ENCODE results near the gene SPNS1. TPM values are rescaled to one million over a fixed set of nuclear protein-coding genes. Genes with fewer than 3 reads are reported as not detected.
A peak's percentile ranks its signal among the peaks of the same experiment; 100 is the strongest.
"Not testable (repeated sequence)": the region's sequence is repeated elsewhere in the genome, so short reads cannot be mapped to it uniquely, and the experiment has no call there.

SPNS1 gene
- total RNA-seq, 2 experiments from 2014 or later: 28.1 to 30.1 TPM

GRCh38 chr16:28985211-28986041 lies 10.8 kb downstream of the SPNS1 start:
- DNase-seq: no peak
- POLR2A ChIA-PET: interaction anchor here (0.6 to 7.9 kb wide), 13 partner anchors 10 to 988 kb away, joined by 3 to 62 read pairs (median 6); partner anchors contain the start of genes SPNS1 and TUFM

DNA sequence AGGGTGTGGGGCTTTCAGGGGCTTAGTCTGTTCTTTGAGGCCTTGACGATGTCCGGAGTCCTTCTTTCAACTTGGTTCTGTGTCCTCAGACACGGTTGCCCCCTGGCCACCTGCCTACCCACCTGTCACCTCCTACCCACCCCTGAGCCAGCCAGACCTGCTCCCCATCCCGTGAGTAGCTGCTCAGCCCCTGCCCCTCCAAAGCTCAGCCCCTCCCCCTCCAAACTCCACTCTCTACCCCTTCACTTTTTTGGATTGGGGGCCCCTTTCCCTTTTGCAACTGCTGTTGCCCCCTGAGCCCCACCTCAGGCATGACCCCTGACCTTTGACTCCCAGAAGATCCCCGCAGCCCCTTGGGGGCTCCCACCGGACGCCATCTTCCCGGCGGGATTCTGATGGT lies 11.5 kb downstream of the SPNS1 start:
- H3K27ac Mint-ChIP-seq: peak overlapping the region; percentile 98
- H3K4me3 Mint-ChIP-seq: peak overlapping the region; percentile 95
- no peaks in the 10 kb centered on the region for H3K27me3 Mint-ChIP-seq
- H3K9me3 Mint-ChIP-seq: peaks cover 5% of the 10 kb centered on the region
- H3K36me3 Mint-ChIP-seq: peaks cover 74% of the 10 kb centered on the region
- DNase-seq: no peak
- POLR2A ChIA-PET: interaction anchor here (0.6 to 7.9 kb wide), 8 partner anchors 11 to 88 kb away, joined by 4 to 62 read pairs (median 8); partner anchors contain the start of gene SPNS1
- ATAC-seq (ENCODE audit: low read depth): no peak
- H3K4me1 Mint-ChIP-seq: peaks cover 47% of the 10 kb centered on the region

More at GRCh38 chr16:28985211-28986041, 10.8 kb downstream of the SPNS1 start:
- peak; percentile 26 for ATAC-seq (ENCODE audit: low read depth)
- H3K36me3 Mint-ChIP-seq: peaks cover 76% of the 10 kb centered on the region
- peak overlapping the region; percentile 95 for H3K4me3 Mint-ChIP-seq
- H3K9me3 Mint-ChIP-seq: peaks cover 5% of the 10 kb centered on the region
- H3K27ac Mint-ChIP-seq: peak overlapping the region; percentile 98
- H3K27me3 Mint-ChIP-seq: no peaks in the 10 kb centered on the region
- peaks cover 42% of the 10 kb centered on the region for H3K4me1 Mint-ChIP-seq

- POLR2A ChIA-PET: interaction anchor here (0.6 to 7.9 kb wide), 6 partner anchors 11 to 88 kb away, joined by 4 to 62 read pairs (median 12); partner anchors contain the start of gene SPNS1
- no peak for DNase-seq
- Mint-ChIP-seq H3K36me3 (peaks cover 72% of the 10 kb centered on the region), H3K27me3 (no peaks in the 10 kb centered on the region), H3K9me3 (peaks cover 5% of the 10 kb centered on the region), H3K4me1 (peaks cover 47% of the 10 kb centered on the region), H3K4me3 (peak overlapping the region; percentile 95), H3K27ac (peak overlapping the region; percentile 98)
- no peak for ATAC-seq (ENCODE audit: low read depth)
Measured at GRCh38 chr16:28986492-28986891, 11.9 kb downstream of the SPNS1 start.

DNA sequence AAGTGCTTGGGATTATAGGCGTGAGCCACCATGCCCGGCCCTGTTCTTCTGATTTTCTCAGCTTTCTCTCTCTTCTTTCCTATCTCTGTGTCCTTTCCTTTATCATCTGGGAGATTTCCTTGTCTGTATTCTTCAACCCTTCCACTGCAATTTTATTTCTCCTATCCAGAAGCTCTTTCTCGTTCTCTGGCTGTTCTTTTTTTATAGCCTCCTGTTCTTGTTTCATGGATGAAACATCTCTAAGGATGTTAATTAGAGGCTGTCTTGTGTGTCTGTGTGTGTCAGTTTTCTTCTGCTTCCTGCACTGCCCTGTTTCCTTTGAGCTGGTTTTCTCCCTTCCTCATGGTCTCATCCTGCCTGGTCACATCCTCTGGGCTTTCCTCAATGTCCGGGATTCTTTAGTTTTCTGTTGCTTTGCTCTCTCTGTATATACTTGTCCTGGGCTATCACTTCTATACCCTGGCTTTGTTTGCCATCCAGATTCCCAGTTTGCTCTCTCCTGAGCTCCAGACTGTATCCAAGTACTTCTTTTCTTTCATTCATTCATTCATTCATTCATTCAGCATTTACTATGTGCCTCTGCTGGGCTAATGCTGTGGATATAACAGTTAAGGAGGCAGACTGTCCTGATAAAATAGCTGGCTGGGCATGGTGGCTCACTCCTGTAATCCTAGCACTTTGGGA lies 12.7 kb downstream of the SPNS1 start:
- Mint-ChIP-seq H3K36me3 (peaks cover 69% of the 10 kb centered on the region), H3K27me3 (no peaks in the 10 kb centered on the region), H3K4me3 (peak overlapping the region; percentile 95), H3K27ac (peak overlapping the region; percentile 98), H3K9me3 (peaks cover 1% of the 10 kb centered on the region), H3K4me1 (peaks cover 50% of the 10 kb centered on the region)
- ATAC-seq (ENCODE audit: low read depth) (no peak), DNase-seq (no peak)
- POLR2A ChIA-PET: interaction anchor here (0.6 to 7.9 kb wide), 7 partner anchors 12 to 657 kb away, joined by 3 to 62 read pairs (median 5); partner anchors contain the start of gene SPNS1

DNA sequence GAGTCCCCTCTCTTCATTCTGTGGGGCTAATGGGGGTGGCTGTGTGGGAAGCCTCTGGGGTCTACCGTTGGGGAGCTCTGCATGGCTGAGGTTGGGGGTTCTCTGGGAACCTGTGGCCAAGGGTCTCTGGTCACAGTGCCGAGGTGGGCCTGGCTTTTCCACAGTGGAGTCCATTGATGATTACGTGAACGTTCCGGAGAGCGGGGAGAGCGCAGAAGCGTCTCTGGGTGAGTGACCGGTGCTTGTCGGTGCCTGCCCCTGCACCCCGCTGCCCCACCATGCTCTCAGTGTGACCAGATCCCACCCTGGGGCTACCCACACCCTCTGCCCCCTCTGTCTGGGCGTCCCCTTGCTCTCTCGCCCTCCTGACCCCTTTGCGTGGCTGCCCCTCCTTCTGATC lies 14.8 kb downstream of the SPNS1 start:
- Mint-ChIP-seq H3K4me3 (peak overlapping the region; percentile 95), H3K27ac (peak overlapping the region; percentile 98), H3K9me3 (peaks cover 1% of the 10 kb centered on the region), H3K36me3 (peaks cover 52% of the 10 kb centered on the region), H3K4me1 (peaks cover 41% of the 10 kb centered on the region), H3K27me3 (no peaks in the 10 kb centered on the region)
- ATAC-seq (ENCODE audit: low read depth) (no peak), DNase-seq (no peak)
- POLR2A ChIA-PET: interaction anchor here (0.8 to 7.9 kb wide), 5 partner anchors 11 to 36 kb away, joined by 3 to 62 read pairs (median 4); partner anchors contain the start of gene SPNS1

- Mint-ChIP-seq H3K36me3 (peaks cover 49% of the 10 kb centered on the region), H3K4me1 (peaks cover 39% of the 10 kb centered on the region), H3K27me3 (no peaks in the 10 kb centered on the region), H3K27ac (peak overlapping the region; percentile 94), H3K9me3 (peaks cover 1% of the 10 kb centered on the region), H3K4me3 (peak overlapping the region; percentile 95)
- DNase-seq (no peak), ATAC-seq (ENCODE audit: low read depth) (peak; percentile 63)
- POLR2A ChIA-PET: interaction anchor here (0.8 to 7.9 kb wide), 4 partner anchors 15 to 35 kb away, joined by 3 to 62 read pairs (median 32); partner anchors contain the start of gene SPNS1
Measured at GRCh38 chr16:28990375-28991040, 15.9 kb downstream of the SPNS1 start.

- ATAC-seq (ENCODE audit: low read depth) (no peak), DNase-seq (no peak)
- Mint-ChIP-seq H3K36me3 (peaks cover 38% of the 10 kb centered on the region), H3K9me3 (peaks cover 1% of the 10 kb centered on the region), H3K27ac (no peak overlapping the region), H3K4me1 (peaks cover 39% of the 10 kb centered on the region), H3K27me3 (no peaks in the 10 kb centered on the region), H3K4me3 (no peak overlapping the region)
- POLR2A ChIA-PET: interaction anchor here (0.7 to 7.9 kb wide), 3 partner anchors 11 to 18 kb away, joined by 4 to 60 read pairs (median 6); no protein-coding TSS in a partner anchor
Measured at GRCh38 chr16:28991687-28992086, 17.1 kb downstream of the SPNS1 start.

DNA sequence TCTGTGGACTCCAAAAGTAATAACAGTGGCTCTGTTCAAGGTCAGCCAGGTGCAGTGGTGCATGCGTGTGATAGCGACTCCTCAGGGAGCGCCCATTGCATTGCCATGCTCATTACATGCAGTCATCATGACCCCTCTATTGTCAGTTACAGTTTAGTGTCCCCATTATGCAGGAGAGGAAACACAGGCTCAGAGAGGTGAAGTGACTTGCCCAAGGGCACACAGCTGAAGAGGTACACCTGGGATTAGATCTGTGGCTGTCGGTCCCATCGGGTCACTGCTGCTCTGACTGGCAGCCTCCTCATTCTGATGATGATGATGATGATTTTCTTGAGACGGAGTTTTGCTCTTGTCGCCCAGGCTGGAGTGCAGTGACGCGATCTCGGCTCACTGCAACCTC lies 17.9 kb downstream of the SPNS1 start:
- no peak overlapping the region for H3K4me3 Mint-ChIP-seq
- peaks cover 35% of the 10 kb centered on the region for H3K4me1 Mint-ChIP-seq
- POLR2A ChIA-PET: interaction anchor here (0.7 to 7.9 kb wide), 3 partner anchors 11 to 19 kb away, joined by 4 to 60 read pairs (median 6); no protein-coding TSS in a partner anchor
- H3K27ac Mint-ChIP-seq: no peak overlapping the region
- no peaks in the 10 kb centered on the region for H3K27me3 Mint-ChIP-seq
- DNase-seq: no peak
- no peak for ATAC-seq (ENCODE audit: low read depth)
- H3K36me3 Mint-ChIP-seq: peaks cover 33% of the 10 kb centered on the region
- H3K9me3 Mint-ChIP-seq: no peaks in the 10 kb centered on the region

DNA sequence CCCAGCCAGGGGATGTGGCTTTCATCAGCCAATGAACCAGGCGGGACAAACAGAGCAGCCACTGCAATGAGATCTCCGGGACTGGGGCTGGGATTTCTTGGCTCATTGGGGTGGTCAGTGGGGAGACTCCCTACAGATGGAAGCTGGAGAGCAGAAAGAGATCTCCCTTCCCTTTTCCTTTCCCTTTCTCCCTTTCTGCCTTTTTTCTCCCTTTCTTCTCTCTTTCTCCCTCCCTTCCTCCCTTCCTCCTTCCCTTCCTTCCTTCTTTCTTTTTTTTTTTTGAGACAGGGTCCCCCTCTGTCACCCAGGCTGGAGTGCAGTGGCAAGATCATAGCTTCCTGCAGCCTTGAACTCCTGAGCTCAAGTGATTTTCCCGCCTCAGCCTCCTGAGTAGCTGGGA lies 24.3 kb downstream of the SPNS1 start:
- POLR2A ChIA-PET: interaction anchor here (0.6 to 2.0 kb wide), 4 partner anchors 9 to 14 kb away, joined by 3 to 6 read pairs (median 4); partner anchors contain the start of gene LAT
- DNase-seq (no peak), ATAC-seq (ENCODE audit: low read depth) (no peak)
- Mint-ChIP-seq H3K4me1 (peaks cover 5% of the 10 kb centered on the region), H3K36me3 (no peaks in the 10 kb centered on the region), H3K9me3 (no peaks in the 10 kb centered on the region), H3K27me3 (no peaks in the 10 kb centered on the region), H3K4me3 (no peak overlapping the region), H3K27ac (peak overlapping the region; percentile 33)

DNA sequence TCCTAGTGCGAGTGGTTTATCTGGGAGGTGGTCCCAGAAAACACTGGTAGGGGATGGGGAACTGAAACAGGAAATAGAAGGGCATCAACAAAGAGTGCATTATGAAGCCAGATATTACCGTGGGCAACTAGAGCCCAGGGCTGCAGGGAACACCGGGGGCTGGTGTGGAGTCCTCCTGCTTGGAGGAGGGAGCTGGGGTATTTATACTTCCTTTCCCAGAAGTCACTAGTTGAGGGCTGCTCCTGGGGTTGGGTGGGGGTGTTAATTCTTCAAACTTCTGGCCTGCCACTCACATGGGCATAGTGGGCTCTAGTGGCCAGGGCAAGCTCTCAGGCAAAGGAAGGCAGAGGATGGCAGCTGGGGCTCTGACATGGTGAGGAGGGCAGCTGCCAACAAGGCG lies 25.0 kb downstream of the SPNS1 start:
- POLR2A ChIA-PET: interaction anchor here (1.2 to 2.0 kb wide), 3 partner anchors 8 to 15 kb away, joined by 3 to 6 read pairs (median 4); partner anchors contain the start of gene LAT
- H3K4me3 Mint-ChIP-seq: no peak overlapping the region
- ATAC-seq (ENCODE audit: low read depth): no peak
- peak overlapping the region; percentile 2 for H3K27ac Mint-ChIP-seq
- H3K36me3 Mint-ChIP-seq: no peaks in the 10 kb centered on the region
- no peaks in the 10 kb centered on the region for H3K9me3 Mint-ChIP-seq
- no peaks in the 10 kb centered on the region for H3K27me3 Mint-ChIP-seq
- H3K4me1 Mint-ChIP-seq: peaks cover 5% of the 10 kb centered on the region
- DNase-seq: no peak

- no peaks in the 10 kb centered on the region for H3K9me3 Mint-ChIP-seq
- no peaks in the 10 kb centered on the region for H3K36me3 Mint-ChIP-seq
- DNase-seq (no peak), ATAC-seq (ENCODE audit: low read depth) (no peak)
- H3K4me1 Mint-ChIP-seq: peaks cover 5% of the 10 kb centered on the region
- no peaks in the 10 kb centered on the region for H3K27me3 Mint-ChIP-seq
- H3K4me3 Mint-ChIP-seq: no peak overlapping the region
- H3K27ac Mint-ChIP-seq: no peak overlapping the region
- POLR2A ChIA-PET: interaction anchor here (1.2 to 1.9 kb wide), 2 partner anchors 11 to 16 kb away, joined by 3 to 4 read pairs; partner anchors contain the start of gene LAT
Measured at GRCh38 chr16:29000019-29000418, 25.4 kb downstream of the SPNS1 start.

DNA sequence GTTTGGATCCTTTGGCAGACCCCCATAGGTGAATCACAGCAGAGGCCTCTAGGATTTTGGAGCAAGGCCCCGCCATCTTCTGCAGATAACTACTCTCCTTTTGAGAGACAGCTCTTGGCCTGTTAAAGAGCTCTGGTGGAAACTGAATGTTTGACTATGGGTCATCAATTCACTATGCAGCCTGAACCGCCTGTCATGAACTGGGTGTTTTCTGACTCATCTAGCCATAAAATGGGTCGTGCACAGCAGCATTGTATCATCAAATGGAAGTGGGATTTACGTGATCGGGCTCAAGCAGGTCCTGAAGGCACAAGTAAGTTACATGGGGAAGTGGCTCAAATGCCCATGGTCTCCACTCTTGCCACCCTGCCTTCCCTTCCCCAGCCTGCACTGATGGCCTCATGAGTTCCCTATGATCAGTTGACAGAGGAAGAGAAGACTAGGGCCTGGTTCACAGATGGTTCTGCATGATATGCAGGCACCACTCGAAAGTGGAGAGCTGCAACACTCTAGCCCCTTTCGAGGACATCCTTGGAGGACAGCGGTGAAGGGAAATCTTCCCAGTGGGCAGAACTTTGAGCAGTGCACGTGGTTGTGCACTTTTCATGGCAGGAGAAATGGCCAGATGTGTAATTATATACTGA lies 30.0 kb downstream of the SPNS1 start:
- Mint-ChIP-seq H3K27ac (peak overlapping the region; percentile 5), H3K4me1 (peaks cover 21% of the 10 kb centered on the region)
- POLR2A ChIA-PET; ATAC-seq (ENCODE audit: low read depth); DNase-seq; H3K36me3 Mint-ChIP-seq; H3K9me3 Mint-ChIP-seq; H3K27me3 Mint-ChIP-seq; H3K4me3 Mint-ChIP-seq: not testable (repeated sequence)

Data from activated naive CD8-positive, alpha-beta T cell treated with anti-CD3 and anti-CD28 coated beads, Interleukin-2, amount 10 ng/mL, durations not matched to agents 7 days and 5 days (primary cell).